Upper lobe of right lung (tissue), 1 donor: ENCODE measurements around the gene PHKB. TPM values are rescaled to one million over a fixed set of nuclear protein-coding genes. Genes with fewer than 3 reads are reported as not detected.

ENCODE experiments used
- ATAC-seq: fragments of 200-7000 bp; cut with Tn5 transposase; one replicate; pipeline ENCODE4 v1.9.1; 2020; ENCODE audit warnings: mild to moderate bottlenecking, moderate library complexity
- DNase-seq: peaks from one replicate; pipeline ENCODE4 v3.0.0-alpha.2; 2020
- H3K27ac ChIP-seq: fragments of 200-600 bp; one replicate; pipeline ENCODE4 v1.8.0; 2022
- H3K27me3 ChIP-seq: fragments of 200-600 bp; one replicate; pipeline ENCODE4 v1.8.0; 2022; ENCODE audit warnings: mild to moderate bottlenecking
- H3K36me3 ChIP-seq: fragments of 200-600 bp; one replicate; pipeline ENCODE4 v1.8.0; 2022
- H3K4me1 ChIP-seq: fragments of 200-600 bp; one replicate; pipeline ENCODE4 v1.8.0; 2022
- H3K4me3 ChIP-seq: fragments of 200-600 bp; one replicate; pipeline ENCODE4 v1.8.0; 2022; ENCODE audit warnings: mild to moderate bottlenecking
- H3K9me3 ChIP-seq: fragments of 200-600 bp; one replicate; pipeline ENCODE4 v1.8.0; 2022
- CTCF ChIP-seq: fragments of 200-600 bp; IDR thresholded peaks from one replicate; pipeline ENCODE4 v1.8.0; 2022; ENCODE audit warnings: antibody characterized with exemption
- intact Hi-C: fragments of 100-400 bp; cut with DNase I; formaldehyde crosslinking; loops from one replicate; pipeline ENCODE4 v1.11.0; 2022
- total RNA-seq: library from RNA; stranded (reverse); fragmentation: NEBNext Ultra II Directional; extraction: Animal tissue kit (Norgen Biotek cat#: 25700); gene quantifications from one replicate; pipeline ENCODE4 v1.2.1, GENCODE V29; 2021
- donor health status: DM: no; HTN: yes; CAD: no; lungs with severe emphysema.

The PHKB gene
- total RNA-seq, 1 donor from 2014 or later = 91.8 TPM

DNA sequence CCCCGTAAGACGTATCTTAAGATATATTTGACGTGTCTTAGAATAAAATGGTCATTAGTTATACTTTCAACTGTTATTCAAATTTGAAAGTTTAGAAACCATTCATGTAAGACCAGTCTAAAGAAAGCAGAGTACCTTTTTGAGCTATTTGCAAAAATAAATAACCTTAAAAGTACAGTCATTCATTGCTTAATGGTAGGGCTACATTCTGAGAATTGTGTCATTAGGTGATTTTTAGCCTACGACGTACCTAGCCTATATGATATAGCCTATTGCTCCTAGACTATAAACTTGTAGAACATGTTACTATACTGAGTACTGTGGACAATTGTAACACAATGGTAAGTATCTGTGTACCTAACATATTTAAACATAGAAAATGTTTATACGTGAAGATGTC, 139.2 kb downstream of the PHKB start:
- Histone ChIP-seq H3K4me1 (no peaks in the 10 kb centered on the region), H3K27ac (no peak overlapping the region), H3K36me3 (peaks cover 21% of the 10 kb centered on the region), H3K4me3 (no peak overlapping the region), H3K27me3 (no peaks in the 10 kb centered on the region), H3K9me3 (no peaks in the 10 kb centered on the region)
- TF ChIP-seq CTCF = no peak
- ATAC-seq = no peak
- no peak for DNase-seq
- intact Hi-C loops = no loop called here

DNA sequence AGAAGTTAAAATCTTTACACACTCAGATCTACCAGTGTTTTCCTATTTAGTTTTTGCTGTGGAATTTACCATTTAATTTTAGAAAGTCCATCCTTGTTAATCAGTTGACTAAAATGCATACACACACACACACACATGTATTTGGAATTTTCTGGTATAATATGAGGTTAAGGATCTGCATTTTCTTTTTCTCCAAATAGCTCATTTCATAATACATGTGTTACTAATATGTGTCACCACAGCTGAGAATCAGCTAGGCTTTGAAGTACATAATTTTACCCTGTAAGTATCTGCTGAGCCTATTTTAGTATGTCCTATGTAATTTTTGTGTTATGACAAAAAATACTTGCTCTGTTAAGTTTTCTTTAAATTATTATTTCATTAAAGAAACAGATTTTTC, 143.2 kb downstream of the PHKB start:
- Histone ChIP-seq H3K27ac (no peak overlapping the region), H3K4me1 (no peaks in the 10 kb centered on the region), H3K9me3 (no peaks in the 10 kb centered on the region), H3K36me3 (peaks cover 16% of the 10 kb centered on the region), H3K4me3 (no peak overlapping the region), H3K27me3 (no peaks in the 10 kb centered on the region)
- TF ChIP-seq CTCF = no peak
- ATAC-seq (no peak), DNase-seq (no peak)
- intact Hi-C loops = no loop called here

GRCh38 chr16:47611042-47611441, 149.9 kb downstream of the PHKB start:
- peak; percentile 16 for ATAC-seq

GRCh38 chr16:47611848-47612493, 150.8 kb downstream of the PHKB start:
- intact Hi-C loops = no loop called here
- no peaks in the 10 kb centered on the region for H3K27me3 ChIP-seq

More at GRCh38 chr16:47611042-47611441, 149.9 kb downstream of the PHKB start:
- H3K36me3 ChIP-seq = peaks cover 5% of the 10 kb centered on the region
- H3K9me3 ChIP-seq = no peaks in the 10 kb centered on the region
- no peaks in the 10 kb centered on the region for H3K4me1 ChIP-seq
- H3K27ac ChIP-seq = no peak overlapping the region
- DNase-seq = no peak
- H3K4me3 ChIP-seq = no peak overlapping the region
- intact Hi-C loops = no loop called here
- H3K27me3 ChIP-seq = no peaks in the 10 kb centered on the region
- TF ChIP-seq CTCF = no peak

DNA sequence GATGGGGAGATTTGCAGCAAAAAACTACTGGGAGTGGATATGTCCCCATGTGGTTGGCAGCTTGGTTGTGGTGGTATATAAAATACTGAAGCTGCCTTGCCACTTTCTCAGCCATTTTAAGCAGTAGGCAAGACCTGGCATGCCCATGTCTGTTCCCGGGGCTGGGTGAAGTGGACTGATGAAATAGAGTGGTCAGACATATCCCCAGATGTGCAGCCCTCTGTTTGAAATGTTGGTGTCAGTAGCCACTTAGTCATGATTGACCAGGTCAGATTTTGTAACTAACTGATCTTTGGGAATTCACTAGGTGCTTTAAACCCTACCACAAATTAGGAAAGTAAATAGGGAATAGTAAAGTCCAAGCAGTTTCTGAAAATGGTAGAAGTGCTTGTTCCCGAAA, 151.6 kb downstream of the PHKB start:
- intact Hi-C loops = no loop called here
- no peak for ATAC-seq

More at GRCh38 chr16:47611848-47612493, 150.8 kb downstream of the PHKB start:
- Histone ChIP-seq H3K4me3 (no peak overlapping the region), H3K27ac (no peak overlapping the region), H3K4me1 (no peaks in the 10 kb centered on the region), H3K36me3 (peaks cover 5% of the 10 kb centered on the region), H3K9me3 (no peaks in the 10 kb centered on the region)
- DNase-seq = no peak
- no peak for TF ChIP-seq CTCF
- ATAC-seq = no peak

More for the DNA sequence above, 151.6 kb downstream of the PHKB start:
- Histone ChIP-seq H3K4me1 (no peaks in the 10 kb centered on the region), H3K27ac (no peak overlapping the region), H3K27me3 (no peaks in the 10 kb centered on the region), H3K36me3 (peaks cover 5% of the 10 kb centered on the region), H3K4me3 (no peak overlapping the region), H3K9me3 (no peaks in the 10 kb centered on the region)
- TF ChIP-seq CTCF = no peak
- no peak for DNase-seq
